Inflammatory macrophage (primary cell): ENCODE data around the gene FAM131B.
"Not testable (repeated sequence)": the region's sequence is repeated elsewhere in the genome, so short reads cannot be mapped to it uniquely, and the experiment has no call there.

Experiments
- DNase-seq, 2 donors: peaks; one replicate each; pipeline ENCODE4 v3.0.0-alpha.2; 2020 to 2022
- total RNA-seq, 18 experiments: gene quantifications; one replicate each; lab custom pipeline; 2026; ENCODE audit warnings: mixed read lengths in 6 of 18, inconsistent platforms in 2 of 18; lab: John Stamatoyannopoulos, UW

The FAM131B gene
- total RNA-seq, result 0.58 to 12.8 (median 3.4) reads per million in 18 experiments

DNA sequence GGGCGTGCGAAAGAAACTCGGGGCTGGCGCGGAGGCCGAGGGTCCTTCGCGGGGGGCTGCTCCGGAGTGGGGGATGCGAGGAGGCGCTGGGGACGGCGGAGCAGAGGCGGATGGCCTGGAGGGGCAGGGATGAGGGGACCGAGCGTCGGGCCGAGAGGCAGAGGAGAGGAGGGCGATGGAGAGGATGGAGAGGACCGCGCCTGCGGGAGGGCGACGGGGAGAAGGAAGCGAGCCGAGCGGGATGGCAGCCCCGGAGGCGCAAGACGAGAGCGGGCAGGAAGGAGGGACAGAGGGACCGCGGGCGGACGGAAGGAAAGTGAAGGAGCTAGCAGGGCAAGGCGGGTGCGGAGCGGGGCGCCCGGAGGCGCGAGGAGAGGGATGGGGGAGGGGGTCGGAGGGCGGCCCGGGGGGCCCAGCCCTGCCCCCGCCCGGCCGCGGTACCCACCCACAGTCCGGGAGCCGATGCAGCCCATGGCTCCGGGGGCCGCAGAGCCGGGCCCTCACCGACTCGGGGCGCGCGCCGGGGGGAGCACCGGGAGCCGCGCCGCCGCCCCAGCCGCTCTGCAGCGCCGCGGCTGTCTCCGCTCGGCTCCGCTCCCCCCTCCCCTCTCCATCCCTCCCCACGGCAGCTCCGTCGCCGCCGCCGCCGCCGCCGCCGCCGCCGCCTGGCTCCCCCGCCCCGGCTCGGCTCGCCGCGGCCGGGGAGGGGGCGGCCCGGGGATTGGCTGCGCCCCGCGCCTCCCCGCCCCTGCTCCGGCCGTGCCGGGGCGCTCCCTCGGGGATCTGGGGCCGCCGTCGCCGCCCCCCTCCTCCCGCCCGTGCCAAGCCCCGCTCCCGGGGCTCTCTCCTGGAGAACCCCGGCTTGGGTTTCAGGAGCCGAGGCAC lies at the start of gene FAM131B:
Gene FAM131B, minus strand, starts transcription at position 583 of the 885 bp plus-strand sequence. Its CDS starts 110 bp downstream, at position 473.
- no peak for DNase-seq

DNA sequence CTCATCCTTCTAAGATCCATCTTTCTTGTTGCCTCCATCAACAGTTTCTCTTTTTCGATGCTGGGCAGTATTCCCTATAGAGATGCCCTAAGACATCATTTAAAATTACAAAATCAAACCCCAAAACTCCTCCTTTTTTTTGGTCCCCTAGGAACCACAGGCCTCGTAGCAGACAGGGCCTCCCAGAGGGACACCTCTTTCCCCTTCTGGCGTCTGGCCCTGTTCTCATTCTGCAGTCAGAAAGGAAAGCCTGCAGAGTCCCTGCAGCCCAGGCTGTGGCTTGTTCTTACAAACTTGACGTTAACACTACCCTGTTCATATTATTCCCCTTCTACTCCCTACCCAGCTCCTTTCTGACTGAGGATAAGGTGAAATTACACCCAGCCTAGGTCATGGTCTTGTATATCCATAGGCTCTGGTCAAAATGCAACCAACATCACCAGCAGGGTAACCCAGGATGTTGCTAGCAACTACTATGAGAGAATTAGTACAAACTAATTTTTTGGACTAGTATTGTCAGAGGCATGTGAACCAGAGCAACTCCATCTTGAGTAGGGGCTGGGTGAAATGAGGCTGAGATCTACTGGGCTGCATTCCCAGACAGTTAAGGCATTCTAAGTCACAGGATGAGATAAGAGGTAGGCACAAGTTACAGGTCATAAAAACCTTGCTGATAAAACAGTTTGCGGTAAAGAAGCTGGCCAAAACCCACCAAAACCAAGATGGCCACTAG lies 49.6 kb upstream of the FAM131B start:
- DNase-seq, result no peak

DNA sequence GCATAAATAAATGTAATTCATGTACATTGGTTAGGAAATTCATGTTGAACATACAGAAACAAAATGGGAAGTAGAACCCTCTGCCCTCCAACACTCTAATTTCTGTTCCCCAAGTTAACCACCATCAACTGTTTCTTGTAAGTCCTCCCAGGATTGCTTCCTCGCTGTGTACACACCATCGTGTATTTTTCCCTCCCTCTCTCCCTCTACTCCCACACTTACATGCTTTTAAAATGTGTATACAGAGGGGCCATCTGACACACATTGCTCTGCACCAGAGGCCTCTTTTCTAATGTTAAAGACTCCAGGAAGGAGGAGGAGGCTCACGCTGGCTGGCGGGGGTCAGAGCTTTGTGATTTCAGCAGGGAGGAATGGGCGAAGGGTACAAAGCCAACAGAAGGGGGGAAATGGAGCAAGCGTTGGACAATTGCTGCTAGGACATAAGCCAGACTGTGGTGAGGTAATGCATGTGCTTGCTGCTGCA lies 48.0 kb upstream of the FAM131B start:
- DNase-seq, result peak; percentile 80 to 95

DNA sequence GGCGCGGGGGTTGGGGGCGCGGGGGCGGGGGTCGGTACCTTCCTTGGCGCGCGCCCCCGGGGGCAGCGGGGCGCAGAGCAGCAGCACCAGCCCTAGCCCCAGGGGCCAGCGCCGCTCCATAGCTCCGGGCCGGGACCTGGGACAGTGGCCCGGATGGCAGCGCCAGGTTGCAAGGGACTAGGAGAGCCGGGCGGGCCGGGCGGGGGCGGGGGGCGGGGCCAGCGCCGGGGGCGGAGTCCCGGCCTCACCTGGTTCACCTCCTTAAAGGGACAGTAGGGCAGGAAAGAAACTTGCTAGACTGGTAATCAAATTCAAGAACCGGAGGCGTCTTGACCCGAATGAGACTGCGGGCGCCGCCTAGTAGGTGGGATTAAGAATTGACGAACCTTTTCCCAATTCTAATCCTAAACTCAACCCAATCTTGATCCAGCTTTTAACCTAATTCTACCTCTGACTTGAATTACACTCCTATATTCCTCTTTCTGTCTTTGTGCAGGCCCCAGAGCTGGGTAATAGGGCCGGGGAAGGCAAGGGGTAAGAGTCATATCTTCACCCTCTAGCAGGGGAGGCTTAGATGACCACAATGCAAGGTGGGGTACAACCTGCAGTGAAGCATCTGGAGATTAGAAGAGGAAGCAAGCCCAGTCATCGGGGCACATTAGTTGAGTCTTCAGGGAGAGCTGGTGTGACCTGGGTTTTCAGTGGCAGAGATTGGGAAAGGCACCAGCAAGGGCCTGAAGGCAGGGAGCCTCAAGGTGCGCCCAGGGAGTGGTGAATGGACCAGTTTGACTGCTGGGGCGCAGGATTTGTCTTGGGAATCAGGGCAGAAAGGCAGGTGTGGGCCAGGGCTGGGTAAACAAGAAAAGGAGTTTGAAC lies 46.4 kb upstream of the FAM131B start, which contains the start of gene EPHA1:
Gene EPHA1, minus strand, starts transcription at position 171 of the 876 bp plus-strand sequence. Its CDS starts 51 bp downstream, at position 120.
- no peak for DNase-seq

DNA sequence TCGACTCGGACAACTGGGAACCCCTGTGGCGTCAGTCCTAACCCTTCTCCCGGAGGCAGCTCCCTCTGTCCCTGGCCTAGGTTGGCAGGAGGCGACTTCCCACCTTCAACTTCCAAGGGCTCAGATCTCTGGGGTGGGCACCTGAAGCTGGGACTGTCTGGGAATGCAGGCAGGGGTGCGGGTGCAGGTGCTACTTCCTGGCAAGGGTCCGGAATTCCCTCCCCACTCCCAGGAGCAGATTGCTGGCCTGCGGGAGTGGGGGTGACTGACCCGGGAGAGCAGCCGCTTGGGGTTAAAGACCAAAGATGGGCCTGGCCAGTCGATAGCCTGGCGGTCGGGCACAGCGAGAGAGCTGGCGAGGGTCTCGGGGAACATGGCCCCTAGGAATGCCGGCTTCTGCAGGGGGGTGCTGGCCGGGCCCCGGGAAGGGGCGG lies 45.8 kb upstream of the FAM131B start:
- no peak for DNase-seq

DNA sequence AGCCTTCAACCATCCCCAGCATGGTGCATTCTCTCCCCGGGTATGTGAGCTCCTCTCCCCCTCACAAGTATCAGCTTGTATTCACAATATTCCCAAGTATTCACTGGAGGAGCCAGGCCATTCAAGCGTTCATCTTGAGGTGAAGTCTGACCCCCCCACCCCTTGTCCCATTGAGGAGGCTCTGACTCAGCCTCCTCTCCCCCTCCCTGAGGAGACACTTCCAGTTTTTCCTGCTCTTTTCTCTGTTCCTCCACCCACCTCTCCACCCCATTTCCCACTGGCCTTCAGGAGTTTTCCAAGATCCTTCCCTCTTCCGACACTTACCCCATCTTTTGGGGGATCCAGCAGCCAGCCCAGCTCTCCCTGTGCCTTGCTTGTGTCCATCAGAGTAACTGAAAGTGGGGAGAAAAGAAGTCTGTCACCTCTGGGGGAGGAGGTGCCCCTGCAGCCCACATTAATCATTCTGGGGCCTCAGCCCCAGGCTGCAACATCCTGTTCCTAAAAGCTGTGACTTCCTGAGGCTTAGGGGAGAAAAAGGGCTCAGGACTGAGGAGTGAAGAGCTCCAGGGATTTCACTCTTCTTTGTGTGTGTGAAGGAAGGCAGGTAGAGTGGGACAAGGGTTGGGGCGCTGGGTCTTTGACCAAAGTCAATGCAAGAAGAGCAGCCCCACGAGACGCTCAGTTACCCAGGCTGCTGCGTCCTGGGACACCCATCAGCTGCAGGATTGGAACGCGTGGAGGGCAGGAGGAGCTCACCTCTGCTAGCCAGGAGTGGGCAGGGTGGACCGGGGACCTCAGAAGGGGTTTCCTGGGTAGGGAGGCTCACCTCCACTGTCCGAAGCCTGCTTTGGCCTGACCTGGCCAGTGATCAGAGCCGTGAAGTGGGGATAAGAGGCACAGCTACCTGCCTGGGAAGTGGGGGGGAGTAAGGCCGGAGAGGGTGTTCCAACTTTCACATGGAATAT lies 45.1 kb upstream of the FAM131B start:
- DNase-seq, result no peak

DNA sequence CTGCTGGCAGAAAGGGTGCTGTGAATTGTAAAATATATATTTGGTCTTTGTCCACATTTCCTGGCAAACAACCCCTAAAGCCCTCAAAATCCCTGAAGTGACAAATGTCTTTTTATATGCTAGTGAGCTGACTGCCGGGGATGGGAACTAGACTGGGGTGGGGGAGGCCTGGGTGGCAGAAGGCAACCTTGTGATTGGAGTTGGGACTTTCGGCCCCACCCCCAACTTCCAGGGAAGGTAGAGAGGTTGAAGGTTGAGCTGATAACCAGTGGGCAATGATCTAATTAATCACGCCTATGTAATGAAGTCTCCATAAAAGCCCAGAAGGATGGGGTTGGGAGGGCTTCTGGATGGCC lies 43.5 kb upstream of the FAM131B start:
- DNase-seq, result no peak

DNA sequence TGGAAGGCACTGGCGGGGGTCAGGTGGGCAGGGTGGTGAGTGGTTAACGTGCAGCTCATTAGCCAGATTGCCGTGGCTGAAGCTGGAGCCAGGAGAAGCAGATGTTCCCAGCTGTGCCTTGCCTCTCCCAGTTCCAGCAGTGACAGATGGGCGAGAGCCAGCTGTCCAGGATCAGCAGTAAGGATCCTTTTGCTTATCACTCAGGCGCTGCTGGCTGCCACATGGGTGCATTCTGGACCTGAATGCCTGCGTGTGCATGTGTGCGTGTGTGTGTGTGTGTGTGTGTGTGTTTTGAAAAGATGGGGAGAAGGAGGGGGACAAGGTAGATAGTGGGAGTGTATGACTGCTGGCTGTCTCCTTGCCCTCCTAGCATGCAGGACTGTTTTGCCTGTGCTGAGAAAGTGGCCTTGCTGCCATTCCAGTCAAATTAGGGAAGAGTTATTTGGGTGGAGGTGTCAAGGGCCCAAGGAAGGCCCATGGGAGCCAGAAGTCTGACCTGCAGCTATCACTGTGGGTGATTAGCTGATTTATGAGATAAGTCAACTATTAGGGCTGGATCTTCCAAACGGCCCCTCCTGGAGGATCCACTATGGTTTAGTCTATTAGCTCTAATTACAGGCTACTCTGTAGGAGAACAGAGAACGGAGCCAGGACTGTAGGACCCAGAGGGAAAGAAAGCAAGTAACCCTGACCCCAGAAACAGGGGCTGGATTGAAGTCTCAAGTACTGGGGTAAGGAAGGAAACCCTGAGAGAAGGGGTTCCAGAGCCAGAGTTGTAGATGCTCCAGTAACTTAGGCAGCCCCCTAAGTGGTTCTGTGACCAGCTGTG lies 42.9 kb upstream of the FAM131B start:
- no peak for DNase-seq

DNA sequence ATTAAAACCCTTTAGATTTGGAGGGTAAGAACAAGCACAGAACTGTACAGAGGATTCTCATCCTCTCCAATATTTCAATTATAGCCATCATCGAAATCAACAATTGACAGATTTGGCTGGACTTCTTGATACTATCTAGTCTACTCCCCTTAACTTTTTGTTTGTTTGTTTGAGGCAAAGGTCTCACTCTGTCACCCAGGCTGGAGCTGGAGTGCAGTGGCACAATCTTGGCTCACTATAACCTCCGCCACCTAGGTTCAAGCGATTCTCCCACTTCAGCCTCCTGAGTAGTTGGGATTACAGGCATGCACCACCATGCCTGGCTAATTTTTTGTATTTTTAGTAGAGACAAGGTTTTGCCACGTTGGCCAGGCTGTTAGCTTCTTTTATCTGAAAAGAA lies 39.7 kb upstream of the FAM131B start:
- DNase-seq, result not testable (repeated sequence)

DNA sequence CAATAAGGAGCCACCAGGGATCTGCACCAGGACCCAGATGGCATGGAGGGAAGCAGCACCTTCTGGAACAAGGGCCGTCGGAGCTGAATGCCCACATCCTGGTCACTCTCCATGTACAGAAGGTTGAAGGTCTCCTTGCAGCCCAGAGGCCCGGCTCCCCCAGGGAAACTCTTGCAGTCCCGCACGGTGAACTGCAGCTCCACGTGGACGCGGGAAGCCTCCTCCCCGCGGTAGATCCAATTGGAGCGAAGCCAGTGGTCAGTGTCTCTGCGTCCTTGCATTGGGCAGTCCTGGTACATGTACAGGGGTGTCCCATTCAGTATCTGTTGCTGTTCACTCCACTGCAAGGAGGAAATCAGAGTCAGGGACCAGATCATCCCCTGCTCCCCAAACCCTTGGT lies 38.8 kb upstream of the FAM131B start:
- DNase-seq, result no peak

DNA sequence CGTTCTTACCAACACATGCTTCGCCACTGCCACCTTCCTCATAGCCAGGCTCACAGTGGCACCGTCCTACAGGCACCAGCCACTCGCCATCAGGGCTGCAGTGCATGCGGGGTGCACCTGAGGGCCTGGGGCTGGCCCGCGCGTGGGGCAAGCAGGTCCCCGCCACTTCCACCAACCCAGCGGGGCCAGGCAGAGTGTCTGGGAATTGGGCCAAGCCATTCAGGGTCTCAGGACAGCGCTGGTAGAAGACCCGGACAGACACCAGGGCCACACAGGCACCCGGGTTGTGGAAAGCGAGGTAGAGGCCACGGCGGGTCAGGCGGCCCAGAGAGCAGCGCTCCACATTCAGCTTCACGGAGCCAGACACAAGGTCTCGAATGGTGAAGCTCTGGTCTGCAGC lies 37.1 kb upstream of the FAM131B start:
- DNase-seq, result no peak

DNA sequence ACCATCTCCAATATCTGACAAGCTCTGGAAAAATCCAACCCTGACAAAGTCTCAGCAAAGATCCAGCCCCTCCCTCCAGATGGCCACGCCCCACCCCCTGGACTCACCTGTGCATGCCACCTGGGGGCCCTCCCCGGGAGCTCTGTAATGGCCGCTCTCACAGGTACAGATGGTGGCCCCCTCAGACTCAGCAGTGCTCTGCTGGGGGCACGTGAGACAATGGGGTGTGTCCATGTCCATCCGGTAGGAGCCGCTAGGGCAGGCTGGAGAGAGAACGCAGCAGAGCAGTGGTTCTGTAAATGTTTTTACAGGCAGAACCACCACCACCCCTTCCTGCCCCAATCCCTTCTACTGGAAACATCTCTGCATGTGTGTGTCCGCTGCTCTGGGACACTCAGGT lies 36.6 kb upstream of the FAM131B start:
- no peak for DNase-seq

DNA sequence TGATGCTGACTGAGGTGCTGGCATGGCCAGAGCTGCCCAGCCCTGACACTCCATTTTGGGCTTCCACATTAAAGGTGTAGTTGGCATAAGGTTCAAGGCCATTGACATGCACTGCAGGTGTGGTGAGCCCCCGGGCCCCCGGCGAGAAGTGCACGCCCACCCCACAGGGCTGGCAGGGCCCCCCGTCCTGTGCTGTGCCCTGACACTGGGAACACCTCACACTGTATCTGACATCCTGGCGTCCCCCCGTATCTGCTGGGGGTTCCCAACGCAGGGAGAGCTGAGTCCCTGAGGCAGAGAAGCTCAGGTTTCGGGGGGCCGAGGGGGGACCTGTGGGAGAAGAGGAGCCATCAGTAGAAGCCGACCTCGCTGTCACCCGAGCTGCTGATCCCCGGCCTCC lies 36.1 kb upstream of the FAM131B start:
- DNase-seq, result no peak

DNA sequence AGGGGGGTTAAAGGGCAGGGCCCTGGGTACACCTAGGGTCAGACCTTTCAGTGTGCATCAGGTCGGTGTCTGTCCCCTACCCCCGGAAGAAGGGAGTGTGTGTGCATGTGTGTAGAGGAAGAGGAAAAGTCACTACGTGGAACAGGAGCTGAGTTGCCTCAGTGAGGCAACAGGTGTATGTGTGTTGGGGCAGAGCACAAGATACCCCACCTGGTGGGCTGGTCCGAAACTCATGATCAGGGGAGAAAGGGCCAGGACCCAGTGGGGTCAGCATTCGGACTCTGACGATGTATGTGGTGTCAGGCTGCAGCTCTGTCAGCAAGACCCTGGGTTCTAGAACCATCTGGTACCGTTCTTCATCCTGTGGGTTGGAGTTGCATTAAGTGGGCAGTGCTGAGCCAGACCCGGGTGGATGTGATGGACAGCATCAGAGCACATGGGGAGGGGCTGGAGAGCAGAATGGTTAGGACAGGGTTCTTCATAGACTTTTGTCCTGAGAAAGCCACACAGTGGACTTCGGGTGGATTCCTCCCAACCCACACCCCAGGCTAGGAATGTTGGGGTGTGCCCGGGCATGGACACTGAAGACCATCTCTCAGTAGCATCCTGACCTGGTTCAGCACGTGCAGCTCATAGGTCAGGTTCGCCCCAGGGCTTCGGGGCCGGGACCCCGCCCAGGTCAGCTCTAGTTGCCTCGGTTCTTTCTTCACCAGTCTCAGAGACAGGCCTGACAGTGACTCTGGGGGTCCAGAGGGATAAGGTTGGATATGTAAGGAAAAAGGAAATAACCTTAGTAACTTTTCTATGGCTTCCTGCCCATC lies 35.4 kb upstream of the FAM131B start:
- no peak for DNase-seq

DNA sequence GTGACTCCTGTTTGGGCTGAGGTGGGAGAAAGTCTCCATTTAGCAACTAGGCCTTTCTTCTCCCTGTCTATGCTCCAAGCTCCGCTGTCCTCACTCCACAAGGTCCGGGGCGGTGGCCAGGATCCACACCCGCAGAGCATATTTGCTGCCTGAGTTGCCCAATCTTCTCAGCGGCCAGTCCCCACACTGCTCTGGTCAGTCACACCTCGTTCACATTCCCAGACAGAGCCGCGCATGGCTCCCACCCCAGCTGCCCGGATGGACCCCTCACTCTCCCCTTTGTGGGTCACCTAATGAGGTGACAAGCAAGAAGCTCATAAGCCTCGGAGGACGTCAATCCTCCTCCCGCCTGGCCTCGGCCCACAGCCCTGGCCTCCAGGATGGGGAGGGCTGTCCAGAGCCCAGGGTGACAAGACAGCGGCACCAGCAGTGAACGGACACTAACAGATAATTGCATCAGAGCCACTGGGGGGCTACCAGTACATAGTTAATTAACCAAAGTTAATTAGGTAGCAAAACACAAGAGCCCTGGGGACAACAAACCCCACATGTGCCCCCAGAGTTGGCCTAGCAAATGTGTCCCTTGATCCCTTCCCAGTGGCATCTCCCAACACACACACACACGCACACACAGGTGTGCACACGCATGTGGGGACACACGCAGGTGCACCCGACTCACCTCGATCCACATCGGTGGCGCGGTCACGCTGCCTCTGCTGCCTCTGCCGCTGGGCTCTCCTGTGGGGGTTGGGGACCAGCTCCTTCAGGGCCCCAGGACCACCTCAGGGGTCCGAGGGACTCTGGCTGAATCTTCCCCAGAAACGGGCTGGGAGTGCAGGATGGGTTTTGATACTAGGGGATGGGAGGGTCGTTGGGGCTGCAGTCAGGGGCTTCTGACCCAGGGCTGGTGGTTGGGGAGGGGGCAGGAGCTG lies 34.4 kb upstream of the FAM131B start:
- no peak for DNase-seq

DNA sequence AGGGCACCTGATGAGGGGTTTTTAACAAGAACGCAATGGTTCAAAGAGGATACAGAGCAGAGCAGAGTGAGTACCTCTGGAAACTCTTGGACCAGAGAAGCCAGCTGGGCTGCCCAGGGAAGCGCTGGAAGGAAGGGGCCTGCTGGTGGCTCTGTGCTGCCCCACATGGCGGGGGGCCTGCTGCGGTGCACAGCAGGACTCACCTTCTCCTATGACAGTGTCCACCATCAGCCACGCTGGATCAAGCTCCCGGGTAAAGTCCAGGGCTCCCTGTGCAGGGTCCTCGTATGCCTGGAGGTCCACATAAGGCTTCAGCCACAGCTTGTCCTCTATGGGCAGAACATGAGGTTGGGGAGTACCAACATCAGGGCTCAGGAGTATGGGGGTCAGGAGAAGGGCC lies 33.7 kb upstream of the FAM131B start:
- DNase-seq, result no peak

DNA sequence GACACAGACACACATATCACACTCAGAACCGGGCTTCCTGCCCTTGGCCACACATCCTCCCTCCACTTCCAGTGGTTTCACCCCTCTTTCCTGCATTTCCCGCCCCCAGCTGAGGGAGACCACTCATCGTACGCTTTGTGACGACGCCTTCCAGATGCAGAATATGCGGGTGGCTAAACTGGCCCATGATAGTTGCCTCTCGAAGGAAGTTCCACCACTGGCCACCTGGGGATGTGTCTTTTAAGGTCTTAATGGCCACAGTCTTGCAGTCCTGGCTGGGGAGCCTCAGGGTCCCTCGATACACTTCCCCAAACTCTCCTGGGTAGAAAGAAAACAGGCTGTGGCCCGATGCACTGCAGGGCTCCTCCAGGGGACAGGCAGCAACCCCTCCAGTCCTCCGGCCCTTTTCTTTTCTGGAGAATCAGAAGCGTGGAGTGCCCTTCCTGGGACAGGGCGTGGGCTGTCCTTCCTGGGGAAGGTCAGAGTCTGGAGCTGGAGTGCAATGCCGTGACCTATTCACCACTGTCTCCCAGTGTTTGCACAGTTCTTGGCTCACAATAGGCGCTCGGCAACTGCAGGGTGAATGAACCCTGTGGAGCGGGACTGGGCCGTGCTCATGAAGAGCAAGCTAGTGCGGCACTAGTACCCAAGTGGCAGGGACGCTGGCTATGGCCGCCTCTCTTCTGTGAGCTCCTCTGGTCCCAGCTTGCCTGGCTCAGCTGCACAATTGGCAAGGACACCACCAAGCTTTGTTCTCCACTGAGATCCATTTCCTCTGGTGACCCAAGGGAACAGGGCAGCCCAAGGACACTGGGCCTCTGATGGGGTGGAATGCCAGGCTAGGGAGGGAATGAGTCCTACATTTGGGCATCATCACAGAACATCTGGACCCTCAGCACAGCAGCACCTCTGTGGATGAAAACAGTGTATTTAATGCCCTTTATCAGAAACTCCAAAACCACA lies 33.0 kb upstream of the FAM131B start:
- peak; percentile 60 for DNase-seq
